HG02759 (cell line): ENCODE data around the gene ACTR3.

Experiments used
- ATAC-seq: cut with Tn5 transposase; IDR thresholded peaks from one replicate; pipeline ENCODE4 v1.9.1; 2021; ENCODE audit warnings: mild to moderate bottlenecking, moderate library complexity; ENCODE audit not compliant: unreplicated experiment

The ACTR3 gene

DNA sequence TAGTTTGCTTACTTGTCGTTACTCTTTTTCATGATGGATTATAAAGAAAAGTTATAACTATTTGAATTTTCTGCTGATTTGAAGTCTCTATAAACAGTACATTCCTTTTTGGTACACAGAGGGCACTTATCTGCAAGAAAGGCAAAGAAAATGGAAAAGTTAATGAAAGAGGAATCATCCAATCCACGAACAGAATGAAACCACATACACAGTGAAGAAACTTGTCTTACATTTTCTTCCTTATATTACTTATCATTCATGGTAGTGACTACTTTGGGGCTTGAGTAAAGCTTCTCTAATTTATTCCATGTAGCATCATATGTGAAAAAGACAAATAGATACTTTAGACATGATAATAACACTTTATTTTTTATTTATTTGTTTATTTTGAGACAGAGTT is 14.8 kb upstream of the ACTR3 start:
- ATAC-seq = no peak

DNA sequence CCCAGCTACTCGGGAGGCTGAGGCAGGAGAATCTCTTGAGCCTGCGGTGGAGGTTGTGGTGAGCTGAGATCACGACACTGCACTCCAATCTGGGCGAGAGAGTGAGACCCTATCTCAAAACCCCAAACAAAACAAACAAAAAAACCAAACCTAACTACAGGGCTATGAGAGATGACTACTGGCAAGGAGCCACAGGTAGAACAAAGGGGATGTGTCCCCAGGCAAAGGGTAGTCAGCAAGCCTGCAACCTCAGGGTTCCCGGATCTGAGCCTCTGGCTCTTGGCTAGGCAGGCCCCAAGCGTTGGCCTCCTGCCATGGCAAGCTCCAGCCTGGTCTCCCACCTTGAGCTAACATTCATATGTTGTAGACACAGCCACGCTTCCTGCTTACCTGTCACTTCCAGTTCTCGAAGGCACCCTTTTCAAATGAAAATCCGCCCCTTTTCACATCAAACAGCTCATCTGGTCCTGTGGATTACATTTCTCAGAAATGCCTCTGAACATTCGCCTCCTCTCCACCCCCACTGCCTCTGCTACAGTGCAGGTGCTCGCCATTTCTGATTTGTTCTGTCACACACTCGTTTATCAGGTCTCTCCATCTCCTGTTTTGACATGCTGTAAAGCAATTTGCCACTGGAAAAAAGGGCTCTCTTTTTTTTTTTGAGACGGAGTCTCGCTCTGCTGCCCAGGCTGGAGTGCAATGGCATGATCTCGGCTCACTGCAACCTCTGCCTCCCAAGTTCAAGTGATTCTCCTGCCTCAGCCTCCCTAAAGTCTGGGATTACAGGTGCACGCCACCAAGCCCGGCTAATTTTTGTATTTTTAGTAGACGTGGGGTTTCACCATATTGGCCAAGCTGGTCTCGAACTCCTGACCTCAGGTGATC is 13.1 kb upstream of the ACTR3 start:
- ATAC-seq = no peak

DNA sequence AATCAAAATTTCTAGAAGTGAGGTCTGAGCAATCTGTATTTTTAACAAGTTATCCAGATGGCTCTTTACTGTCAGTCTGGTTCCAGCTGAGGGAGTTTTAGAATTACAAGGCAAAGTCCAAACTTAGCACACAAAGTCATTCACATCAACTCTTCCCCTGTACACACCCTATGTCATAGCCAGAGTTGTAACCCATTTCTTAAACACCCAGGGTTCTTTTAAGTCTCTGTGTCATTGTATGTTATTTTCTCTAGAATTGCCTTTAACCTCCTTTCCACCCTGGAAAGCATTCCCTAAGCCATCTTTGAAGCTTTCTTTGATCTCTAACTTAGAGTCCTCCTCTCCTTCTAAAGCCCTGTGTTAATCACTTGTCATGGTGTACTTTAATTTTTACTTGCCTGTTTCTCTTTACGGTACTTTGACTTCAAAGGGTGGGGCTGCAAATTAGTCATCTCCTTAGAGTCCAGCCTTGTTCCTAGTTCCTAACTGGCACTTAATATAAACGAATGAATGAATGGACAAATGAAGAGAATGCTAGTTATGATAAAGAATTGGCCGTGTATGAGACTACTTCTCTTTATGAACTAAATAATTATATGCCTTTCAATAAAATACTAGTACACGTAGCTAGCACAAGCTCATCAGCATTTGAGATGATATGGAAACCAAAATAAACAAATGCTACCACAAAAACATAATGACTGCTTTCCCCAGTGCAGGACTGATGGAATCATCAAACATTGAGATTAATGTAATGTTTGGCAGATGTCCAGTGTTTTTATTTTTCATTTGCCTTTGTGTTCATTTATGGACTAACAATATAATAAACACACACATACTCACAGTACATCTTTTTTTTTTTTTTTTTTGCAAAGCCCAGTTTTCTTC is 11.9 kb upstream of the ACTR3 start:
- ATAC-seq = peak; percentile 44

DNA sequence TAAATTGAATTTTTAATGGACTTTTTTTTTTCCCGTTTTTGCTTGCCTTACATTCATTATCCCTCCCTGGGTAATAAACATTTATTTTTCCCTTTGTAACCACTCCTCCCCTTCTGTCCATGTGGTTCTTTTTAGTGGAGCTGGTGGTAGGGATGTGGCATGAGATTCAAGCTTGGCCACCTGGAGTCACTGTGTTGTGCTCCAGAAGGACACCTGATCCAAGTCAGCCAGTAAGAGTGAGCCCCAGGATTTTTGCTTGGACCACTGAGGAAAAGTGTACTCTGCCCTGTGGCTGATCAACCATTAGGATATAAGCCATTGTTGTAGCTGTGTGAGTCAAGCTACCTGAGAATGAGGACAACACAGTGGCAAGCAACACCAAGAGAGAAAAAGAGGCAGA is 11.1 kb upstream of the ACTR3 start:
- no peak for ATAC-seq

DNA sequence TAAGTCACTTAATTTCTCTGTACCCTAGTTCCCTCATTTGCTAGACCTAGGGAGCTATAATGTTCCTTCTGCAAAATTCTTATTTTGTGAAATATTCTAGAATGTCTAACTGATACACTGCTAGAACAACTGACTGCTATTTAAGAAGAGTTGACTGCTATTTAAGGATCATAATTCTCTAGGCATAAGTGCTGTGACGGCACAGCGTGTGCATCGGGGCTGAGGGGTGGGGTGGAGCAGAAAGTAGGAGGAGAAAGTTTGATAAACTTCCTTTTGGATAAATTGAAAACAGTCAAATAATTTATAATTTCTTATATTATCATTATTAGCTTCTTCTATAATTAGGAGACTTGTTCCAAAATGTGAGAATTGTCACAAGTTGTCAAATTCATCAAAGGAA is 10.4 kb upstream of the ACTR3 start:
- ATAC-seq = no peak

DNA sequence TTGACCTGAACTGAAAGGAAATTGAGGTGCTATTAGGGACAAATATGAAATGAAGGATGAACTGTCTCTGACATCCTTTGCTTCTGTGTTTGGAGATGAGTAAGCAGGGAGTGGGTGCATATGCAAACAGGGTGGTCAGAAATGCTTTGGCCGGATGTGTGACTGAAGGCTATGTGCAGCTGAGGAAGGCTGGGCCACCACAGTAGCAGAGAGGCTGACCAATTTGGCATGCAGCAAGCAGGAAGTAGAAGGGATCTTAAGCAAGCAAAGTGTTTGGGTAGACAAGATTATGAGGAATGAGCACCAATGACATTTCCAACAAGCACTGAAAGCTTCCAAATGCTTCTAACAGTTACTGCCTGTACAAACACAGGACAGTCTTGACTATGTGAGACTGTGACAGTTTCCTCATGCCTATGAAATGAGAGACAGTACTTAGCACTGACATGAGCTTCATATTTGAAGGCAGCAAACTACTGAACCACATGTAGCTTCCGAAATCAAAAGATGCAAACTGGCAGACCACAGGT is 3.3 kb upstream of the ACTR3 start:
- ATAC-seq = peak; percentile 75

DNA sequence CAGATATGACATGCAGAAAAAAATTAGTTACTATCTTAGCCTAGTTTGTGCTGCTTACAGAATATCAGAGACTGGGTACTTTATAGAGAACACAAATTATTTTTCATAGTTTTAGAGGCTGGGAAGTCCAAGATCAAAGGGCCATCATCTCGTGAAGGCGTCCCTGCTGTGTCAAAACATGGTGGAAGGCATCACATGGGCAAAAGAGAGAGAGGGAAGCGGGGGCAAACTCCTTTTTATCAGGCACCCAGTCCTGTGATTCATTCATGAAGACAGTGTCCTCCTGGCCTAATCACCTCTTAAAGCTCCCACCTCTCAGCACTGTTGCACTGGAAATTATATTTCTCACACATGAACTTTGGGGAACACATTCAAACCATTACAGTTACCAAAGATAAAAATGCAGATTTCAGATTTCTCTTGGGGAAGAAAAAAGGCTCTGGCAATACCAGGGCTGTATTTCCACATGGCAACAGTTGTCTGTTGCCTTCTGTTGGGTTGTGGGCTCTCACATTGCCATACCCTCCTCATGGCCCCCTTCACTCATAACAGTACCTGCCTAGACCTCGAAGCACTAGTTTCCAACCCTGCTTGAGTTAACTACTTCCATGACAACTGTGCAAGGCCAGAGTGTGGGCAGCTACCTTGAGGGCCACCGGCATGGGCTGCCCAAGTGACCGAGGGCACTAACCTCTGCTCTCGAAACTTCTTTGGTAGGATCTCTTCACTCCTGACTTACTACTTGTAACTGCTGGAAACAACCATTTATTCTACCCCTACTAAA is 2.7 kb upstream of the ACTR3 start:
- no peak for ATAC-seq

DNA sequence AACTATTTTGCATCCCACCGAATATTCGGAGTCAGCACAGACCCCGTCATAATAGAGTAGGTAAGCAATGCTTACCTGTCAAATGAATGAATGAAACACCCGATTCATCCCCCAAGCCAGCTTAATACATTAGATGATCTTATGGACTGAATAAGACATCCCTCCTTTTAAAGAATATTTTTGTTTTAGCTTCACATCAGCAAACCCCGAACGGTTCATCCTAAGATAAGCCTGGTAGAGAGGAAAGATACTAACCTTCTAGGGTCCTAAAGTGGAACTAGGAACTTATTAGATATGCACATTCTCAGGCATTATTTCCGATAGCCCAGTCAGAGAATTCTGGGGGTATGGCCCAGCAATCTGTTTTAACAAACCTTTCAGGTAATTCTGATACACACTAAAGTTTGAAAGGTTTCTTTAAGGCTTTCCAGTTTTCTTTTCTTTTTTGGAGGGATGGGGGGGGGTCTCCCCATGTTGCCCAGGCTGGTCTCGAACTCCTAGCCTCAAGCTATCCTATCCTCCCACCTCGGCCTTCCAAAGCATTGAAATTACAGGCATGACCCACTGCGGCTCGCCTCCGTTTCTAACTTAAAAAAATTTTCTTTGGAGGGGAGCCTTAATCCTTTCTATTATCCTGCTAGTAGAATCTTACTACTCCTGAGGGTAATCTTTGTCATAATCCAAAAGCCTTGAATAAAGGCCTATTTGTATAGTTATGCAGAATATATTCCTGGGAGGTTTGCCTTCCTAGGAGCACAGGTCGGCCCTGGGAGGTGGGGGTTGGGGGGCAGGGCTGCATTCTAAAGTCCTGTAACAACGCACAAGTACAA is 1.0 kb upstream of the ACTR3 start:
- no peak for ATAC-seq

DNA sequence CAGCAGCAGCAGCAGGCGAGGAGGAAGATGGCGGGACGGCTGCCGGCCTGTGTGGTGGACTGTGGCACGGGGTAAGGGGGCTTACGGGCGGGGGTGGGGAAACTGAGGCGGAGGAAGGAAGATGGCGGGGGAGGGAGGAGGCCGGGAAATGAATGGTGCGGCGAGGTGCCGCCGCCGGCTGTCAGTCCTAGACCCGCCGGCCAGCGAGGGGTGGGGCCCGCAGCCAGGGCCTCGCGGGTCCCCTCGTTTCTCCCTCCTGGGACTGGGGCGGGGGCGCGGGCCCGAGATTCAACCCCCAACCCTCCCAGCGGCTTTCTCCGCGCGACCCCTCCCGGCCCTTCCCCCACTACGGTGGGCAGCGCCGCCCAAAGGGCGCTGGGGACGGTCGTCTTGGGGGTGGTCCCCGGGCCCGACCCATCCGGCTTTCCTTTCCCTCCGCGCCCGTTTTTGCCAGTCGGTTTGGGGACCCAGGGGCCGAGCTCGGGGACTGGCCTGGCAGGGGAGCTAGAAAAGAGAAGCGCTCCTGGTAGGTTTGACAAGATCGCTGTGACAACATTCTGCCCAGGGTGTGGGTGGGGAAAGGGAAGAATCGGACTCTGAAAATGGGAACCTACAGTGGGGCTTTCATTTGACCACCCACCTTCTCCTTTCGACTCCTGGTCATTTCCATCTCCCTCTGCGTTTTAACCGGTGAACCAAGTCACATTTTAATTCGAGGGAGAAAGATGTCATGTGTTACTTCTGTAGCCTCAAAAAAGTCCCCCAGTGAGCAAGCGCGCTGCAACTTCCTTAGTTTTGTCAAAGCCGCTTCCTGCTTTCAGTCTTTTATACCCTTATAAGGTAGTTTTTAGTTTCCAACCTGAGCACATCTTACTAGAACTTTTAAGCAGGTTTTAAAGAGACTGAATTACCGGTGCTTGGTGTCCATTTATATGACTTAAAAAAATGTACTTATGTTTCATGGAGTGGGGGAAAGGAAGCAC is 655 bp downstream of the ACTR3 start:
- ATAC-seq = peak; percentile 27

DNA sequence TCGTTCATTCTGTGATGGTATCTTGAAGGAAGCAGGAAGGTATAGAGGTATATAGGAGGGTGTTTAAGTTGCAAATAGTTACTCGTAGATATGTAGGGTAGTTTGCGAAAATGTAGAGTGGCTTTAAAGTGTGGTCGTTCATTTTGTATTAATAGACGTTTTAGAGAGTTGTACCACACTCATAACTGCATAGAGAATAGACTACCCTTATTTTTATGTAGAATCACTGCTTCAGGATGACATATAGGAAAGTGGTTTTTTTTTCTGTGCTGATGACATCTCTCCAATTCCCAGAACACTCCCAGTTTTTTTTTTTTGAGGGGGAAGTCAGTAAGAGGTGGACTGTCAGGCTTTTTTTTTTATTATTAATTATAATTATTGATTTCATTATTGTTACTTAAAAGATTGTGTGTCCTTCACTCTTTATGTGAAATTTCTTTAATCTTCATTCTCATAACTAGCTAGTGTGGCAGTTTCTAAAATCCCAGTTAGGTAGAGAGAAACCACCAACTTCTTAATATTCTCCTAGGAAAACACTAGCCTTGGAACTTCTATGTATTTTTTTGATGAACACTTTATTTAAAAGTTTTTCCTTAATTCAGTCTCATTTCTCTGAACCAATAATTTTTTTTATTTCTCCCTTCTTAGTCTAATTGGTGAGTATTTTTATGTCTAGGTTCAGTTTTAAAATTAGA is 1.5 kb downstream of the ACTR3 start:
- ATAC-seq = no peak

DNA sequence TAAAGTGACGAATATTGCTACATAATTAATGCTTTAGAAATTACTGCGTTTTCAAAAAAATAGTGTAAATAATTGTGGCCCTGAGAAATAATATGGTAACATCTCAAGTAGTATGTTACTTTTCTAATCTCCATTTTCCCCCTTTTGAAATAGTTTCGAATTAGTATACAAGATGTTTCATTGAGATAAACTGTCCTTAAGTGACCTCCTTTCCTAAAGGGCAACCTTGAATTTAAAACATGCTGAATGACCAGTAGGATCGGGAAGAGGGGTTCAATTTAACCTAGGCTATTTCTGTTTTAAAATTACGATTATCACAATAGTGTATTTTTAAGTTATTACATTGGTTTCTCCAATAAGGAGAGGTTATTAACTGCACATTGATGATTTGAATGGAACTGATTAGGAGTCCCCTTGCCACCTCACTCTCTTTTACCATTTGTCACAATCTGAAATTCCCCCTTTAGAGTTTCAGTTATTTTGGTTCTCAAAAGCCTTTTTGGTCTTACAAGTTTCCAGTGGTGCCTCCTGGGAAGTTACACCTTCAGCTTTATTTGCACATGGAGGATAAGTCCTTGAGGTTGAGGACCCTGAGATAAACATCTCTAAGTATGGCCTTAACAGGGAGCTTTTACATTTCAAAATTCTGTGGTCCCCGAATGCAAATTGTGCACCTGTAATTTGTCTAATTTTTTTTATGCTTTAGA is 2.3 kb downstream of the ACTR3 start:
- no peak for ATAC-seq

DNA sequence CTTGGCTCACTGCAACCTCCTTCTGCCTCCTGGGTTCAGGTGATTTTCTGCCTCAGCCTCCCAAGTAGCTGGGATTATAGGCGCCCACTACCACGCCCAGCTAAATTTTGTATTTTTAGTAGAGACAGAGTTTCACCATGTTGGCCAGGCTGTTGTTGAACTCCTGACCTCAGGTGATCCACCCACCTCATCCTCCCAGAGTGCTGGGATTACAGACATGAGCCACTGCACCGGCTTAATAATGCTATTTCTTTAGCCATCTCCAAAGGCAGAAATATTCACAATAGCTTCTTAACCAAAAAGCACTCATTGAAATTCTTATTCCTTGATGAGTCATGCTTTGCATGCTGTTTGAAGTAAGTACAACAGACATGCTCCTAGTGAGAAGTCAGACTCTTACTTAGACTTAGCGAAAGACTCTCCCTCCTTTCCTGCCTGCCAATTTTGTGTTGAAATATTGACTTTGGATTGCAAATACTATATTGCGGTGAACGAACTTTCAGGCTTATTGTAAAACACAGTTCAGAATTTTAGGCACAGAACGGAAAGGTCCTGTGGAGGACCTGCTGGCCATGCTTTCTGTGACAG is 4.4 kb downstream of the ACTR3 start:
- no peak for ATAC-seq

DNA sequence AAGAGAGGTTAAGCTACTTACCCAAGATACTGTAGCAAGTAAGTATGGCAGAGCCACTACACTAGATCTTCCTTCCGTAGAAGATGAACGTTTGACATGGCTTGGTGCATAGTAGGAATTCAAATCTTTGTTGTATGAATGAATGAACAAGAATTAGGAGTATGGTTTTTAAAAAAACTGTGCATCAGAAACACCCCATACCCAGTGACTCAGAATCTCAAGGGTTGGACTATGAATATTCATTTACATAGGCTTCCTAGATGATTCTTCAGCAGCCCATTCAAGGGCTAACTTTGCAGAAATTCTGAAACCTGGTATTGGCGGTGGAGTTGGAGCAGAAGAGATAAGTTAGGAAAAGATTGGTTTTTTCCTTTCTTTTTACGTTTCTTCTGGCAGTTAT is 5.4 kb downstream of the ACTR3 start:
- no peak for ATAC-seq

DNA sequence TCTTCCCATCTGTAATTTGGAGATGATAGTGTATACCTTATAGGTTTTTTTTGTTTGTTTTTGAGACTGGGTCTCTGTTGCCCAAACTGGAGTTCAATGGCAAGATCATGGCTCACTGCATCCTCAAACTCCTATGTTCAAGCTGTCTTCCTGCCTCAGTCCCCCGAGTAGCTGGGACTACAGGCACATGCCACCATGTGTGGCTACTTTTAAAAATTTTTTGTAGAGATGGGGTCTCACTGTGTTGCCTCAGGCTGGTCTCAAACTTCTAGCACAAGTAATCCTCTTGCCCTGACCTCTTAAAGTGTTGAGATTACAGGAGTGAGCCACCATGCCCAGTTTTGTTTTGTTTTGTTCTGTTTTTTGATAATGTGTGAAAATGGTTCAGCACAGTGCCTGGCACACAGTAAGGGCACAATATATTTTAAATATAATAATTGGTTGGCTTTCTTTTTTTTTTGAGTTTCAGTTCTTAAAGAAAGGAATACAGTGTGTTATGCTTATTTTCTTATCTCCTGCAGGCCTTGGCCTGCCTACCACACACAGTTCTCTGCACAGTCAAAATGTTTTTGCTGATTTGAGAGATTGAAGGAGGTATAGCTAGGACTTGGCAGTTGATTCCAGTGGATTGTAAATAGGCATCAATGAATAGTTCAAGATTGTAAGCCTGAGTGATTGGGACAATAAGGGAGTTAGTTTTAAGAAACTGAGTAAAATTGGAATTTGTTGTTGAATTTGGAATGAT is 6.1 kb downstream of the ACTR3 start:
- ATAC-seq = no peak

DNA sequence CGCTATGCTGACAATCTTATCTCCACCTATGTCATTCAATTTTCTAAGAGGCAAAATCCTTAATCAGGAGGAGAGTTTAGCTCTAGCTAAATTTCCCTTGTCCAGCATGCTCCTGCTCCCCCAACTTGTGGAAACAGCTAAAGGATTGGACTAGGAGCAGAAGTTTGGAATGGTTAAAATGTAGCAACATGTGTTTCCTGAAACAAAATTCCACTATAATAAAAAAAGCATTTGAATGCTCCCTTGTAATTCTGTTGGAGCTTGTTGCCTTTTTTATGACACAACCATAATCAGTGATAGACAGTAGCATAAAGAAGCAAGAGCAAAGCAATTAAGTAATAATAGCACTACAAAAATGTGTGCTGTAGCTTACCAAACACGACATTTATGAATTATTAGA is 6.9 kb downstream of the ACTR3 start:
- ATAC-seq = no peak

DNA sequence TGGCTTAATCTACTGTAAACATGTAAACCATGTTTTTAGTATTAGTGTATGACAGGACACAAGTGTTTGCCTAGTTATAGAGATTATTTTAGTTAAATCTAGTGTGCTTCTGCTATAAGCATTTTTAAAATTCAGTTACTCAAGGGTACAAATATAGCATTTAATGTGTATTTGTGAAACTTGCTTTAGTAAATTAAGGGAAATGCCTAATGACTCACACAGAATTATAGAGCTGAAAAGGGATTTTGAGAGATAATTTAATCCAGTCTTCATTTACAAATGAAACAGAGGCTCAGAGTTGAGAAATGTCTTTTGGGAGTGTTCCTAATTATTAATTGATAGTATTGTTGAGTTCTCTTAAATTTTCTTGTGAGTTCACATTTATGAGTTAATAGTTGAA is 8.2 kb downstream of the ACTR3 start:
- ATAC-seq = no peak

DNA sequence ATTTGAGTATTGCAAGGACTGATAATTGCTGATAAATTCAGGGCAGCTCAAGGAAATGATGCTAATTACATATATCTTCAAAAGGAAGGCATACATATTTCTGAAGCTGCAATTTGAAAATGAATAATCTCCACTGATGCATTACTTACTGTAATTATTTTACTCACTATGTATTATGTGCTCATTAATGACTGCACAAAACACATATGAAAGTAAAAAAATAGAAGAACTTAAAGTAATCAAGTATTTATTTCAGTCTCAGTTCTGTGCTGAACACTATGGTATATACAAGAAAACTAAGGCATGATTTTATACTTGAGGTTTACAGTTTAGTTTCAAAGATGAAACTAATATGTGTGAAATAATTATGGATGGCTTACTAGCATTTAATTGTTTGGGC is 9.3 kb downstream of the ACTR3 start:
- no peak for ATAC-seq
